ENCODE results near the gene MGAT1.
A peak's percentile ranks its signal among the peaks of the same experiment; 100 is the strongest.

GRCh38 chr5:180831139-180832093, 28.8 kb upstream of the MGAT1 start:
- peak; percentile 26 for TF ChIP-seq REST (IDR thresholded peaks at IDR 0.05; ENCODE audit: insufficient replicate concordance, low read depth)
- TF ChIP-seq CTCF (IDR thresholded peaks at IDR 0.05; ENCODE audit: insufficient read depth, low read length), result no peak
- peak; percentile 43; the same call in 1 of the 2 replicates for TF ChIP-seq POLR2AphosphoS5 (IDR thresholded peaks at IDR 0.05; ENCODE audit: low read depth)
